DOHH2 (cell line): ENCODE results near the gene TMEM119.

Experiments used
- EZH2phosphoT487 ChIP-seq: fragments of 200-600 bp; sonication (generic); IDR thresholded peaks from 2 replicates; pipeline ENCODE4 v1.6.1; 2017; ENCODE audit warnings: borderline replicate concordance, mild to moderate bottlenecking, antibody characterized with exemption, low read length, moderate library complexity, mixed read lengths
- TF ChIP-seq, protein P1 (sequence below): fragments of 200-600 bp; sonication (generic); IDR thresholded peaks from one replicate; pipeline ENCODE4 v1.5.1; 2014; ENCODE audit warnings: antibody characterized with exemption, mild to moderate bottlenecking, low read depth, low read length; ENCODE audit not compliant: poor library complexity, severe bottlenecking

DNA sequence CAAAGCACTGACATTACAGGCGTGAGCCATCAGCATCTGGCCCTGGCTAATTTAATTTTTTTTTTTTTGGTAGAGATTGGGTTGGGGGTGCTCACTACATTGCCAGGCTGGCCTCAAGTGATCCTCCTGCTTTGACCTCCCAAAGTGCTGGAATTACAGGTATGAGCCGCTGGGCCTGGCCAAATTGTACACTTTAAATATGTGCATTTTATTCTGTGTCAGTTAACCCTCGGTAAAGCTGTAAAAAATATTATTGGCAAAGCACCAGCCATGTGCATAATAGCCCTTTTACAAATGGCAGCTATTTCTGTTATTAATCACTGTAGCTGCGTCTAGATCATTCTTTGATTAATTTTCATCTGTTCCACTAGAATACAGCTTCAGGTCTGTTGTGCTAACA is 12.0 kb downstream of the TMEM119 start:
- TF ChIP-seq, protein P1, sequence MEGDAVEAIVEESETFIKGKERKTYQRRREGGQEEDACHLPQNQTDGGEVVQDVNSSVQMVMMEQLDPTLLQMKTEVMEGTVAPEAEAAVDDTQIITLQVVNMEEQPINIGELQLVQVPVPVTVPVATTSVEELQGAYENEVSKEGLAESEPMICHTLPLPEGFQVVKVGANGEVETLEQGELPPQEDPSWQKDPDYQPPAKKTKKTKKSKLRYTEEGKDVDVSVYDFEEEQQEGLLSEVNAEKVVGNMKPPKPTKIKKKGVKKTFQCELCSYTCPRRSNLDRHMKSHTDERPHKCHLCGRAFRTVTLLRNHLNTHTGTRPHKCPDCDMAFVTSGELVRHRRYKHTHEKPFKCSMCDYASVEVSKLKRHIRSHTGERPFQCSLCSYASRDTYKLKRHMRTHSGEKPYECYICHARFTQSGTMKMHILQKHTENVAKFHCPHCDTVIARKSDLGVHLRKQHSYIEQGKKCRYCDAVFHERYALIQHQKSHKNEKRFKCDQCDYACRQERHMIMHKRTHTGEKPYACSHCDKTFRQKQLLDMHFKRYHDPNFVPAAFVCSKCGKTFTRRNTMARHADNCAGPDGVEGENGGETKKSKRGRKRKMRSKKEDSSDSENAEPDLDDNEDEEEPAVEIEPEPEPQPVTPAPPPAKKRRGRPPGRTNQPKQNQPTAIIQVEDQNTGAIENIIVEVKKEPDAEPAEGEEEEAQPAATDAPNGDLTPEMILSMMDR = no peak
- no peak for TF ChIP-seq EZH2phosphoT487
